Stimulated activated CD4-positive, alpha-beta T cell treated with anti-CD3 and anti-CD28 coated beads, Interleukin-12 subunit alpha, Interleukin-12 subunit beta, amount 100 ng/mL, for 4 hours (primary cell): ENCODE data around the gene WWOX.
A peak's percentile ranks its signal among the peaks of the same experiment; 100 is the strongest.

Experiments
- DNase-seq: peaks from one replicate; pipeline ENCODE4 v3.0.0-alpha.2; 2020

The WWOX gene

DNA sequence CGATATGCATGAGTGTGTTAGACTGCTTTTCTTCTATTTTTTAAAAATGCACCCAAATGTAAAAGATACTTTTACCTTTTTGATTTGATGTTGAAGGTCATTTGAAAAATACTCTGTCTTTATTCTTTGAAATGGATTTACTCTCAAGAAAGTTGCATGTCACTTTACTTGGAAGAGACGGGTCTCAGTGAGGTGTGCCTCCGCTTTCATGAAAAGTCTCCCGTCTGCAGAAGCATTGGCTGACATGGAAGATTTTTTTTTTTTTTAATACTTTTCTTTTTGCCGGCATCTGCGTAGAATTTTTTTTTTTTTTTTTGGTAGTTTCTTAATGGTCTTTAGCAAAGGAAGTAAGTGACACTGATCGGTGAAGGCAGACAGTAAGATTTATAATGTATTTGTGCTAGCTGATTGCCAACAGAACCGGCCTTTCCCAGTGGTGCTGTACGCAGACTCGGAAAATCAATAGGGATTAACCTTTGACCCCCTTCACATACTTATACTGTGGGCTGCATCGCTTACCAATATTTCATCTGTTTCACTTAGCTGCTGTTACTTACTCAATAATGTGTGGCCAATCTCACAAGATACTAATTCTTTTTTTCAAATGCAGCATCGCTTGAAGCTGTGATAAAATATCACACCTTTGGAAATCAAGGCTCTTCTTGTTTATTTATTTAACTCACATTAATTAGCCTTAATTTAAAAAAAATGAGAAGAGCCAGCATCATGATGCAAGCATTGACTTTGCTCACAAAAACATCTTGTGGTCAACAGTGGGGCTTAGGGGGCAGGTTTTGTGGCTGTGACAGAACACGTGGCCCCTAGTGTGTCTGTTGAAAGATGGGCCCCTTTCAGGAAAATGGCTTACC is 383.9 kb downstream of the WWOX start:
- DNase-seq: no peak

DNA sequence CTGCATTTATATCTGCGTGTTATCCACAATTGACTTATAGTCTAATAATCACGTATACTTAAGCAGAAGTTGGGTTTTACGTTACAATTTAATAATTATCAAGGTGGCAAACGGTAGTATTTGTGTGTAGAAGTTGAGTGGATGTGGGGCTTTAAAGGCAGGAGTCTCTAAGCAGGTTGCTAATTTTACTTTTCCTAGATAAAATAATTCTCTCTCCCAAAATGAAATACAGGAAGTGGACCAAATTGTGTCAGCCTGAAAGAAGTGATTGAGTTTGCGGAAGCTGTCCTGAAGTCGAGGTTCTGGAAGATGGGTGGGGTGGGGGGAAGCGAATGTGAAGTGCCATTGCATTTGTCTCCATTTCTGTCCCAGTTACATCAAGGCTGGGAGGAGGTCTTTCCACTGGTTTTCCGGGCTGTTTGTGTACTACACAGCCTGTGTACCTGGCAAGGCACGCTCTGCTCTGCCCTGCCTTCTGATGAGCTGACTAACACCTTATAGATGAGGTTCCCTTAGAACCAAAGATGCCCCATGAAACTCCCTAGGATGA is 385.1 kb downstream of the WWOX start:
- no peak for DNase-seq

DNA sequence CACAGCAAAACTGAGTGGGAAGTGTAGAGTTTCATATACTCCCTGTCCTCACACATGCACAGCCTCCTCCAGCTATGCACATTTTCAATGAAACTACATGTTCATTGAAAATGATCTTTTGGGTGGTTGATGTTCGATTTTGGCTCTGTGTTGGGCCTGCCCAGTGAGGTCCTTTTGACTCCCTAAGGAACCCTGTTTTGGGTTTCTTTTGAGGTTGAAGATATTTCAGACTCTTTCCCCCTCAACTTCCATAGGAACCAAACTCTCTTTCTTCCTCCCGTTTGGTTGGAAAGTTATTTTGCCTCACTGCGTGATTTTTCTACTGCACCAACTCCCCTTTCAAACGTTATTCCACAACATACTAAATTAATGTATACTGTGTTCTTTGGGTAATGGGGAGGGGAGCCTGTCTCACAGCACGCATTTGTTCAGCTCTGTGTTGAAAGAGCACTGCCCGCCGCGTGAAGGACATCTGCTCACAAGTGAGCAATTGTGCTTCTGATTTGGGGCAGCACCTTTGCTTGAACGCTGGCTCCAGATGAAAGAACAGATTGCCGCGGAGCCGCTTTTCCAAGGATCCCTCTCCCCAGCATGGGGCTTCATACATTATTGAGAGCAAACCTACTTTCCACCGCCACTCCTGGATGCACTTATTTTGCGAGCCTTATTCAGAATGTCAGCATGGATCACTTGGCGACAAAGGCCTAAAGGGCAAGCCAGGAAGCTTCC is 385.9 kb downstream of the WWOX start:
- no peak for DNase-seq

DNA sequence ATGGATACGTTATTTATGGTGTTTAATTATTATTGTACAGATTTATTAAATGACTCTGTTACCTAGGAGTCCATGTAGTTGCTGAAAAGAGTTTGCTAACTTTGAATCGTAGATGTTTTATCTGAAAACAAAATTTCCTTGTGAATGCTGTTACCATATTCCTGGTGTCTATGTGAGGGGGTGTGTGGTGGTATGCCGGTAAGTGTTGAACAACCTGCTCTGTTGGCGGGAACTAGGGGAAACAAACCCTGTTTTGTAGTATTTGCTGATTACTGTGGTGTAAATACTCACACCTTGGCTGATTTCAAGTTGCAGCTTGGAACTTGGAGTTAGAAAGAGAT is 386.4 kb downstream of the WWOX start:
- no peak for DNase-seq

DNA sequence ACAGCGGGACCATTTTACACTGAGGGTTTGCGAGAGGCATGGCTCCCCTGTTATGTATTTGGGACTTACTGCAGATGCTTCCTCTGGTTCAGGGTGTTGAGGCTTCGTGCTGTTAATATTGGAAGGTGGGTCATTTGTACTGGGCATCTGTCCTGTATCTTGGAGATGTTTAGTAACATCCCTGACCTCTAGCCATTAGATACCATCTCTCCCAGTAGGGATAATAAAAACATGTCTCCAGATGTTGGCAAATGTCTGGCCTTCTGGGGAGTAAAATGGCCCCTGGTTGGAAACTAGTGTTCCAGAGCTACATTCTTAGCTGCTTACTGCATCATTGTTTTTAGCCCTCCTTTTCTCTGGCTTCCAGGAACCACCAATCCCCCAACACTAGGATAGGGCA is 388.0 kb downstream of the WWOX start:
- no peak for DNase-seq

DNA sequence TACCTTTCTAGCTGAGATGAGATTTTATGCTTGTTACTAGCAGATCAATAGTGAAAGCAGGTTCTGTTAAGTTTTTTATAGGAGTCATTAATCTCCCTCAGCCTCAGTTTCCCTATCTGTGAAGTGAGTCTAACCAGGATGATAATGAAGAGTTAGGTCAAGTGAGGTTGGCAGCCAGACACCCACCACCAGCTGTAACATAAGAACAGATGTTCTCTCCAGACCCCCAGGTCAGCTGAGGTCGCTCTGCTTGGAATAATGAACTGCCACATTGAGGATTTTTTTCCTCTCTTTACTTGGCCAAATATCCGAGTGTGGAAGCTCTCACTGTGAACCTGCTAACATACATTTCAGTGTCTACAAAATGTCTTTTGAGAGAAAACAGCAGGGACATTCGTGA is 389.6 kb downstream of the WWOX start:
- DNase-seq: no peak

DNA sequence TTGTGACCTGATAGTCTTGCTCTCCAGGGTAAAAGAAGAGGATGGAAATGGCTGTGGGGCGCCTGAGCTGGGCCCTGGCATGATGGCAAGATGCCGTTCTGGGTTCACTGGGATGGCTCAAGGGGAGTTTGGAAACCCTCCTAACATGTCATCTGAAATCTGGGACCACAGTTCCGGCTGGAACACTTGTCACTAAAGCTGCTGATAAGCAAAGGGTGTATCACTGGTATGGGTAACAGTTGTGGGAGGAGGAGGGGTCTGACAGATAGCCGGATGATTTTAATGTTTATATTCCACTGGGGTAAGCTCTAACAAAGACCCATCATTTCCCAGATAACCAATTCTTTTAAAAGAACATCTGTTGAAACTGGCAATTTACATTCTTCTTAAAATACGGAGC is 390.2 kb downstream of the WWOX start:
- no peak for DNase-seq

DNA sequence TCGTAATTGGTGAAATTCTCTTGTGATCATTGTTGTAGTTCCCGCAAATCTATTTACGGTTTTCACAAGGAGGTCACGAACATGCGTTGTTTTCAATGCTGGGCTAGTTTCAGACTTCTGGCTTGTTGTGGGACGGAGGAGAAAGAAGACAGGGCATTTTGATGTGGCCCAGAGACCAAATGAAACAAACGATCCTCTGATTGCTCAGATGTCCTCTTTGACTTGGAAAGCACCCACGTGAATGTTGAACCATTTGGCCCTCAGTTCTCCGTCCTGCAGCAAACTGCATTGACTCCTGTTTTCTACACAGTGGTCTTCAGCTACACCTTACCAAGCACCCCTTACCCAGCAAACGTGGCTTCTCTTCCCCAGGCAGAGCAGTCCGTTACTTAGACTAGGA is 391.0 kb downstream of the WWOX start:
- DNase-seq: no peak

DNA sequence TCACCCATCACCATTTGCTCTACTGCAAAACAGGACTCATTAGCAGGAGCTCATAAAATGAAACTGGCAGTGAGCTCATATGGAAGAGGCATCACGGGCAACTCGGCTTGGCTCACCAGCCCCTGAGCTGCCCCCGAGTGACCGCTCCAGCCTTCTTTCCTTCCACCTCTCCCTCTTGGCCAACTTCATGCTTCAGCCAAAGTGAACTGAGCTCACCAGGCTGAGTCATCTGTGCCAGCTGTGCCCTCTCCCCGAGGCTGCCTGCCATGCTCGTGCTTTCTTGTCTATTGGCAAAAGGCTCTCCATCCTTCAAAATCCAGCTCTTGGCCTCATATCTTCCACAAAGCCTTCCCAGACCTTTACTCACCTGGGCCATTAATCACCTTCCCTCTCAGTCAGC is 391.4 kb downstream of the WWOX start:
- no peak for DNase-seq

DNA sequence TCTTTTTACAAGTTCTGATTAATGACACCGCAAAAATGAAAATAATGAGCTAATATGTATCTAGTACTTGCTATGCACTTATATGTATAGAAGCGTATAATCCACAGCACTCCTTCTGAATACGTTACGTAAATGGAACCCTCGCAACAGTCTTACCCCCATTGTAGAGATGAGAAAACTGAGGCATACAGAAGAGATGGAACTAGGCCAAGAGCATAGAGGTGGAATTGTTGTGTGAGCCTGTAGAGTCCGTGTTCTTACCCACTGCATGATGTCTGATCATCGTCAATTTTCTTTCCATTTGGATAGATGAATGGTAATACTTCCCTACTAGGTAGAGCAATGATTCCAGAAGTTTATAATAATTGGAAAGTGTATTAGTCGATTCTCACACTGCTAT is 394.1 kb downstream of the WWOX start:
- no peak for DNase-seq

DNA sequence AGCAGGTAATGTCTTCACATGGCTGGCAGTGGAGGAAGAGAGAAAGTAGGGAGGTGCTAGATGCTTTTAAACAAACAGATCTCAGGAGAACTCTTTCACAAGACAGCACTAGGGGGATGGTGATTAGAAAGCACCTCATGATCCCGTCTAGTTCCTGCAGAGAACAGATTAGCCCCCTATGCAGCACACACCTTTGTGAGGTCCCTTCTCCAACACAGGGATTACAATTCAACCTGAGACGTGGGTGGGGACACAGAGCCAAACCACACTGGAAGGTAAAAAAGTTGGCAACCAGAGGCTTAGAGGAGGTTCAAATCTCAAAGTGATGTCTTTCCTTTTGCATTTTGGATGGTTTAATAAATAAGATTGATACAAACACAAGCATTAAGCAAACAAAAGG is 394.7 kb downstream of the WWOX start:
- DNase-seq: no peak

DNA sequence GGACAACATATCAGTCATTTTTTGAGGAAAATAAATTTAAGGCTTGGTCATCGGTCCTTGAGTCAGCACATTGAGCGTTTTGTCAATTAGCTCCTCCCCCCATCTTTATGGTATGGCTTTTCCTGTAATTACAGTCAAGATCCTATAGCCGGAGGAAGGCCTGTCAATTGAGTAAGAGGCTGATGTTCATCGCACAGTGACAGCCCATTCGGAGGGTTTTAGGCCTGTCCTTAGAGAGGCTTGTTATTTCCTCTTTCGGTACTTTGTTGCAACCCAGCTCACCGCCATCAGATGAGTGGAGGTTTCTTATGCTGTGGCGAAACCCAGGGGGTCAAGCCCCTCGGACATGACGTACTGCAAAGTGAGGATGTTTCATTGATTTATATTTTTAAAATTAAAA is 395.2 kb downstream of the WWOX start:
- DNase-seq: no peak

DNA sequence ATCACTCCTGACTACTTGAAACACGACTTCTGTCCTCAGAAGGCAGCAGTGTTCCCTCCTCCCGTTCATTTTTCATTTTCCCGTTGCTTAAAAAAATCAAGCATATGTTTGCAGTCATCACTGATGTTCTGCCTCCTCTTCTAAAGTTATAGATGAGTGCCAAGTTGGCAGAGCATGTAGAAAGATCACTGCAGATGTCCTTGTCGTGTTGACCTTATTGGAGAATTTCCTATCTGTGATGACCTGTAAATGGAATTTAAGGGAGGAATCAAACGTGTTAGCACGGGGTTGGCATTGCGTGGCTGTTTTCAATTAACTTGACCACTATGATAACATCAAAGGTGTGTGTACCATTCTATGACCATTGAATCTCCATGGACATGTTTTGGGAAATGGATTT is 396.7 kb downstream of the WWOX start:
- DNase-seq: no peak

DNA sequence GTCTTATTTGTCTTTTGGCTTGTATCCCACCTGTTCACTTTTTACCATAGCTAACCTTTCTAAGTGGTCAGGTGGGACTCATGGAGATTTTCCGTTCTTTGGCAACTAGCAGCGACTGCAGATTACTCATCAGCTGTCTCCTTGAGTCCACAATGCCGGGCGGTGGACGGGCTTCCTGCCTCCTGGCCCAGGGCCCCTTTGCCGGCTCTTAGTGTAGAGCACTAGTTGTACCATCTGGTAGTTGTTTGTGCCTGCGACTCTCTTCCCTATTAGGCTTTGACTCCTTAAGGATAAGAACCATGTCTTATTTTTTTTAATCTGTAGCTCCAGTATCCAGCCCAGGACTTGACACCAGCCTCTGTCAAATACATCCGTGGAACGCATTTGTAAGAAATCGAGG is 399.9 kb downstream of the WWOX start:
- no peak for DNase-seq

DNA sequence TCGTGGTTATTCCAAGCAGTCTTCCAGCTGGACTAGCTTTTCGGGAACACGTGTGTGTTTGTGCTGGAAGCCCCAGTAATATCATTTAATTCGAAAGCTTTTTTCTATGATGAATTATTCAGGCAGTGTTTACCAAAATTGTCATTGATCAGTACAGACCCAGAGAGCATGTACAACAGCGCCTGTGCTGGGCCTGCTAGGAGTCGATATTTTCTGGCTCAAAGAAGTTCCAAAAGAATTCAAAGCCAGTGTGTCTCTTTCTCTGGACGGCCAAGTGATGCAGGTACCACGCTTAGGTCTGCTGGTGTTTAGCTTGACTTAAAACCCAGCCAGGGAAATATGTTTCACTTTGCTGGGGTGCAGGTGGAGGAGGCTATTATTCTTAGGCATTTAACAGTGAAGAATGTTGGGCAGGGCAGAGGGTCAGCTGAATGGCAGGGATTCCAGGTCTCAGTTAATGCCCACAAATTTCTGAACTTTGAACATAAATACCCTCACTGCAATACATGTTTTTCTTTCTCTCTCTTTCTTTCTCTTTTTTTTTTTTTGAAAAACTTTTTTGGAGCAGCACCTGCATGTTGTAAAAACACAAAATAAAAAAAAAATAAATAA is 401.3 kb downstream of the WWOX start:
- DNase-seq: no peak

DNA sequence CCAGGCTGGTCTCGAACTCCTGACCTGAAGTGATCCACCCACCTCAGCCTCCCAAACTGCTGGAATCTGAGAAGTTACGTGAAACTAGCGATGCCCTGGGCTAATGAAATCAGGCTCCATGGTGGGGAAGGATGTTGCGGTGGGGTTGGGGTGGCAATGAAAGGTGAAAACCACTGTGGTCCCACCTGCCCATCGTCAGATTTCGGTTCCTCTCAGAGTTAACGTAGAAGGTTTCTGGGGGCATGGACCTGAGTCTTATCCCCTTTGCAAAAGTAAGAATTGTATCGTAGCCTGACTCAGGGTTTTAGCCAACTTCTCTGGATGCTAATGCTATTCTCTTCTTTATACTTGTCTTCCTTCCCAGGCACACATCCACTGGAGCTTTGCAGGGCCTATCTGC is 402.3 kb downstream of the WWOX start:
- no peak for DNase-seq

DNA sequence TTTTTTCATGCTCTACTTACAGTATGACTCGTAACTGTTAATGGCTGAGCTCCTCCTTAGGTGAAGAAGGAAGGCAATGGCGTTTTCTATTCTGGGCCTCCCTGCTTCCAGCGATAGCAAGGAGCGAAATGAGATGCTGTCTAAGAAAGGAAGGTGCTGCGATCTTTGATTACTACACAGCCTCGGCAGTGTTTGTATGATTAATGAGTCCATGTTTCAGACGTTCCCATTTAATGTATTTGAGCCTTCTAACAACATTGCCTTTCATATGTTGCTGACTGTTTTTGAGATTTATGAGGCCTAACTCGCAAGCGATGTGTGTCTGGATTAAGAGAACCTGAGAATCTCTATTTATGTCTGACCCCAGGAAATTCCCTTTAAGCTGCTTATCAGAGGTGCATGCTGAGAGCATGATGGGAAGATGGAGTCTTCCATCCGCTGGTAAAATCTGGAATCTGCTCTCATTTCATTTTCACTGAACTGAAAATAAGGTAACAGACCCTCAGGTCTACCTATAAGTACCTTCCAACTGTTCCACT is 403.4 kb downstream of the WWOX start:
- DNase-seq: no peak

DNA sequence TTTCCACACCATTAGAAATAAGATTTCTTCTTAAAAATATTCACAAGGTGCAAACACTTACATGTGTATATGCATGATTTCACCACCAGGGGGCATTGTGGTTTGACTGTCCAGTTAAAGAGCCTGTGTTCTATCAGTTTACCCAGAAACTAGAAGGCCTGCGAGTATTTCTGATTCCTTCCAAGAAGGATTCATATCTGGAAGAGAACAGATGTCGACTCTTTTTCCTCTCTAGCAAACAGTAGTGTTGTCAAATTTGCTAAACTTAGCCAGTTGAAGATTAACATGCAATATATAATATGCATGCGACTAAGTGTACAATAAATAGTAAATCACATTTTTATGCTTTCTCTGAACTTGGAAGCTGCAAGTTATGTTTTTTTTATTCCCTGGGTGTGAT is 404.1 kb downstream of the WWOX start:
- DNase-seq: peak; percentile 3

DNA sequence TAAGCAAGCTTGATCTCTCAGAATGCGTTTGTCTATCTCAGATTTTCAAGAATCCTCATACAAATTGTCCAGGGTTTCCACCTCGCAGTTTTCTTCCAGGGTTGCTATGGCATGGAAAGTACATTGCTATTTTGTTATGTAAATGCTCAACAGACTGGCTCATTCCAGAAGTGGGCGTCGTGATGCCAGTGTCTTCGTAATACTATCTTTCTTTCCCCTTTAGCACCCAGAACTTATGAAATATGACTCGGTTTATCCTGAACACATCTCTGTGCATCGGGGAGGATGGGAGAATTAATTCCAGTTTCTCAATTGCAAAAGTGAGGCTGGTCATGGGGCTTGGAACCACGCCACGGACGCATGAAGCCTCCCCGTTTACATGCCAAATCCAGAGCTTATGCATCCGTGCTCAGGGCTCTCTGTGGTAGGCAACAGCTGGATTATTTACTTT is 405.0 kb downstream of the WWOX start:
- DNase-seq: no peak

DNA sequence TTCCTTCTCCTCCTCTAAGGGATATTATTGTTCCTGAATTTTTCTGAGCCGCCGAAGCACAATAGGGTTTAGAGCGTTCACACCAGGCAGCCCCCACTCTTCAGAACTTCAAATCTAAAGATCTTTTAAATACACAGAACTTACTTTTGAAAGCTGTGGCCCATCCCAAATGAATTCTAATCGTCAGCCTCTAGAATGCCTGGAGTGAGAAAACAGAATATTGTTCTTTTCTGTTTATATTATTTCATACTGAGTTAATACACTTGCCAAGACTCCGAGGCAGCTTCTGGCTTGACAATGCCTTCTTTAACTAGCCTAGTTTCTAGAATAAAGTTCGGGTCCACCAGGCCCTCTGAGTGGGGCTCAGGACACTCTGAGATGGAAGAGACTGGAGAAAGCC is 405.6 kb downstream of the WWOX start:
- DNase-seq: no peak

DNA sequence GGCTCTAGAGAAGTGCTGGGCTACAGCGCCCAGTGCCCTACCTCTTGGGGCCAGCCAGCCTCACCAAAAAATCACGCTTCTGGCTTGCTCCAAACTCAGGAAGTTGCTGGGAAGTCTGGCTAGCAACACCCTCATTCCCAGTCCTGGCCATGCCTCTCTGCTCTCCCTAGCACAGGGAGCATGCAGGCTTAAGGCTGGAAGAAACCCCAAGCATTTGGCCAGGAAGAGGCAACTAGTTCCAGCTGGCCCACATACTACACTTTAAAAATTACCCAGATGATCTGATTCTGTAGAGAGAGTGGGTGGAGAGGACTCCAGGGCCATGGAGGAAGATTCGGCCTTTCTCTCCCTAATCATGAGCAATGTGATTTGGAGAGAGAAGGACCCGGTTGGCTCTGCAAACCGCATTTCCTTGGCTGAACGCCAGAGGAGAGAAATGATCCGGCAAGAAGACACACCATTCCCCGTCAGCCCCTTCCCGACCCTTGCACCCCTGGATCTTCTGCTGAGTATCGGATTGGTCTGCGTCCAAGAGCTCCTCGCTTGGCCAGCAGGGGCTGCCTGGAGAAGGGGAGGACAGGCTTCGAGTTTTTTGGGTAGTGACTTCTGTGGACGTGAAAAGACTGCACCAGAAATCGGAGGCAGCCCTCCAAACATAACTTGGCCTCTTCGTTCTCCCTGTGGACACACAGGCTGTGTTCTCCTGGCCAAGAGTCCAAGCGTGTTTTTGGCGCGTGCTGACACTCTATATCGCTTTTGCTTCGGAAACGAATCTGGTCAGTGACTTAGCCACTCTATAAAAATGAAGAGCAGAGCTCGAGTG is 406.3 kb downstream of the WWOX start:
- DNase-seq: no peak

DNA sequence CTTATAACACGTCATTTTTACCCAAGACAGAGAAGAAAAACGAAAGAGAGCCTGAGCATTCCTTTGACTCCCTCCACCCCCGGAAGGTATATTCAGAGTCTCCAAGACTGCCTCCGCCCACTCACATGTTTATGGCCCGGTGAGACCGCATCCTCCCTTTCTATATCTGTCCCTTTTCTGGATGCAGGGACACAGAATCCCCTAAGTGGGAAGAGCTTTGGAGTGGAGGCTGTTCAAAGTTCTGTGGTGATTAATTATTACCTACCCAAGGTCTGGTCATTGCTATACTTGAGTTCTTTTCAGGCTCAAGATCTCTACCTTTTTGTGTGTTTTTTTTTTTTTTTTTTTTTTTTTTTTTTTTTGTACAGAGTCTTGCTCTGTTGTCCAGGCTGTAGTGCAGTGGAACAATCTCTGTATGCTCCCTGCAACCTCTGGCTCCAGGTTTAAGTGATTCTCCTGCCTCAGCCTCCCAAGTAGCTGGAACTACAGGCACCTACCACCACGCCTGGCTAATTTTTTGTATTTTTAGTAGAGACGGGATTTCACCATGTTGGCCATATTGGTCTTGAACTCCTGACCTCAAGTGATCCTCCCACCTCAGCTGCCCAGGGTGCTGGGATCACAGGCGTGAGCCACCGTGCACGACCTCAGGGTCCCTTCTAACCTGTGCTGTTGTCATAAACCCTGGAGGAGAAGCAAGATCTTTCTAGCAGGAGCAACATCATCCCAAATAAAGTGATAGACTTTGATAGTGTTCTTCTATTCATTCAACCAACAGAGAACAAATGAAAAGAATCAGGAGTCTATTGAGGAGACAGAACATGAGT is 407.1 kb downstream of the WWOX start:
- no peak for DNase-seq
